ENCODE results near the gene CDK8.

CDK8 gene

GRCh38 chr13:26436914-26437313, 183.0 kb downstream of the CDK8 start:
- TF ChIP-seq ZFX (IDR thresholded peaks at IDR 0.05; ENCODE audit: borderline replicate concordance): no peak
- TF ChIP-seq, protein P1, sequence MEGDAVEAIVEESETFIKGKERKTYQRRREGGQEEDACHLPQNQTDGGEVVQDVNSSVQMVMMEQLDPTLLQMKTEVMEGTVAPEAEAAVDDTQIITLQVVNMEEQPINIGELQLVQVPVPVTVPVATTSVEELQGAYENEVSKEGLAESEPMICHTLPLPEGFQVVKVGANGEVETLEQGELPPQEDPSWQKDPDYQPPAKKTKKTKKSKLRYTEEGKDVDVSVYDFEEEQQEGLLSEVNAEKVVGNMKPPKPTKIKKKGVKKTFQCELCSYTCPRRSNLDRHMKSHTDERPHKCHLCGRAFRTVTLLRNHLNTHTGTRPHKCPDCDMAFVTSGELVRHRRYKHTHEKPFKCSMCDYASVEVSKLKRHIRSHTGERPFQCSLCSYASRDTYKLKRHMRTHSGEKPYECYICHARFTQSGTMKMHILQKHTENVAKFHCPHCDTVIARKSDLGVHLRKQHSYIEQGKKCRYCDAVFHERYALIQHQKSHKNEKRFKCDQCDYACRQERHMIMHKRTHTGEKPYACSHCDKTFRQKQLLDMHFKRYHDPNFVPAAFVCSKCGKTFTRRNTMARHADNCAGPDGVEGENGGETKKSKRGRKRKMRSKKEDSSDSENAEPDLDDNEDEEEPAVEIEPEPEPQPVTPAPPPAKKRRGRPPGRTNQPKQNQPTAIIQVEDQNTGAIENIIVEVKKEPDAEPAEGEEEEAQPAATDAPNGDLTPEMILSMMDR (IDR thresholded peaks at IDR 0.05): no peak
- no peak overlapping the region for H3K27ac ChIP-seq

DNA sequence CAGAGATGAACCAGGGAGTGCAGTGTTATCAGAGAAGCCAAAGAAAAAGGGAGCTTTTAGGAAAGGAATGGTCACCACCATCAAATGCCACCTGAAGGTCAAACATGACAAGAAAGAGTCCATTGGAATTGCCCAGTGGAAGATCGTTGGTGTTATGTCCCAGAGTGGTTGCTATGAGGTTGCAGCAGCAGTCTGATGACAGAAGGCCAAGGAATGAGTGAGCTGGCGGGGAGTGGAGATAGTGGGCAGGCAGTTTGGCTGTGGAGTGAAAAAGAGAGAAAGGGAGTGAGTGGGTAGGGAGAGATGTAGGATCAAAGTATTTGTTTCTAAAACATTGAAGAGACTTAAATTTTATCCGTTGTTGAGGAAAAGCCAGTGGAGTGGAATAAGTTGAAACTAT, 186.2 kb downstream of the CDK8 start:
- no peak for TF ChIP-seq ZFX (IDR thresholded peaks at IDR 0.05; ENCODE audit: borderline replicate concordance)
- H3K27ac ChIP-seq: no peak overlapping the region

GRCh38 chr13:26441476-26441875, 187.5 kb downstream of the CDK8 start:
- TF ChIP-seq ZFX (IDR thresholded peaks at IDR 0.05; ENCODE audit: borderline replicate concordance): no peak
- TF ChIP-seq, protein P1 (IDR thresholded peaks at IDR 0.05): no peak
- no peak overlapping the region for H3K27ac ChIP-seq

DNA sequence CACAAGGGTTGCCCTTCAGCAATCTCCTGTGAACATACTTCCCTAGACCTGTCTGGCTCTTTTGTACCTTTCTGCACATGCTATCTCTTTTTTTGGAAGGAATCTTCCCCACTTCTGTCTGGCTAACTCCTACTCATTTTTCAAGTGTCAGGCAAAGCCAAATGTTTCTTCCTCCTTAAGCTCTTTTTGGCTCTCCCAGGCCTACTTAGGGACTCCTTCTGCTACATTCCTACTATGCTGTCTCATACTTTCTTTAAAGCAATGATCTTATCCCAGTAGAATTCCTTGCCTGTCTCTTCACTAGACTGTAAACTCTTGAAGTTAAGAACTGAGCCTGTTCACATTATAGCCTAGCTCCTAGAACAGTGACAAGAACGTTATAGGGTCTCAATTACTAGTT, 188.6 kb downstream of the CDK8 start:
- no peak for TF ChIP-seq ZFX (IDR thresholded peaks at IDR 0.05; ENCODE audit: borderline replicate concordance)
- TF ChIP-seq, protein P1 (IDR thresholded peaks at IDR 0.05): no peak
- no peak overlapping the region for H3K27ac ChIP-seq

- TF ChIP-seq, protein P1 (IDR thresholded peaks at IDR 0.05): no peak
- TF ChIP-seq ZFX (IDR thresholded peaks at IDR 0.05; ENCODE audit: borderline replicate concordance): no peak
- no peak overlapping the region for H3K27ac ChIP-seq
Measured at GRCh38 chr13:26445092-26445491, 191.2 kb downstream of the CDK8 start.

GRCh38 chr13:26446751-26447150, 192.8 kb downstream of the CDK8 start:
- TF ChIP-seq, protein P1 (IDR thresholded peaks at IDR 0.05): no peak
- no peak for TF ChIP-seq ZFX (IDR thresholded peaks at IDR 0.05; ENCODE audit: borderline replicate concordance)
- no peak overlapping the region for H3K27ac ChIP-seq

DNA sequence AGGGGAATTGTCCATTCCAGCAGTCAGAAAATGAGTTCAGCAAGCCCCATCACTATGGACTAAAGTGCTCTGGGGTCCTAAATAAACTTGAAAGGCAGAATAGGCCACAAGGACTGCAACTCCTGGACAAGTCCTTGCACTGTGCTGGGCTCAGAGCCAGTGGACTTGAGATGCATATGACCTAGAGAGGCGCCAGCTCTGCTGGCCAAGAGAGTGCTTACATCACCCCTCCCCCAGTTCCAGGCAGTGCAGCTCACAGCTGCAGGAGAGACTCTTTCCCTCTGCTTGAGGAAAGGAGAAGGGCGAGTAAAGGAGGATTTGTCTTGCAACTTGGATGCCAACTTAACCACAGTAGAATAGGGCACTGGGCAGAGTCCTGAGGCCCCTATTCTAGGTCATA, 194.1 kb downstream of the CDK8 start:
- H3K27ac ChIP-seq: no peak overlapping the region
- no peak for TF ChIP-seq ZFX (IDR thresholded peaks at IDR 0.05; ENCODE audit: borderline replicate concordance)
- TF ChIP-seq, protein P1 (IDR thresholded peaks at IDR 0.05): no peak

Measured in 22Rv1 (cell line).